Measurements from ENCODE around the gene HDHD5. TPM values are rescaled to one million over a fixed set of nuclear protein-coding genes. Genes with fewer than 3 reads are reported as not detected.

HDHD5 gene
- total and polyA plus RNA-seq, 11 donors: 31.8 to 72.1 (median 49.0) TPM

DNA sequence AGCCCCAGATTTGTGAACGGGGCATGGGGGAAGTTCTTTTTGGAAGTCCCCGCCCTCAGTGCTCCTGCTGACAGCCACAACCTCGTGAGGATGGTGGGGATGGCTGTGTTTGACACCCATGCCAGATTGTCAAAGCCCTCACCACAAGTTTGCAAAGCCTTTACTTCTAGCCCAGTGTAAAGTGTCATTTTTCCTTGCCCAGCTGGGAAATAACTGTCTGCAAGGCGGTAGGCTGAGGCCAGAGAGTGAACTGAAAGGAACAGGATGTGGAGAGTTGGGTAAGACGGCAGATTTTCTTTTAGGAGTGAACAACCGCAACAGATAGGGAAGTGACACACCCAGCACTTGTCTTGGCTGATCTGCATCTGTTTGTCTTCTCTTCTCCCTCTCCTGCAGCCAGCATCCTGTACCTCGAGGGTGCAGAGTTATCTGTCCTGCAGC, 60.7 kb downstream of the HDHD5 start:
- peaks cover 0 to 67% (median 59%) of the 10 kb centered on the region in 9 donors for H3K36me3 ChIP-seq

DNA sequence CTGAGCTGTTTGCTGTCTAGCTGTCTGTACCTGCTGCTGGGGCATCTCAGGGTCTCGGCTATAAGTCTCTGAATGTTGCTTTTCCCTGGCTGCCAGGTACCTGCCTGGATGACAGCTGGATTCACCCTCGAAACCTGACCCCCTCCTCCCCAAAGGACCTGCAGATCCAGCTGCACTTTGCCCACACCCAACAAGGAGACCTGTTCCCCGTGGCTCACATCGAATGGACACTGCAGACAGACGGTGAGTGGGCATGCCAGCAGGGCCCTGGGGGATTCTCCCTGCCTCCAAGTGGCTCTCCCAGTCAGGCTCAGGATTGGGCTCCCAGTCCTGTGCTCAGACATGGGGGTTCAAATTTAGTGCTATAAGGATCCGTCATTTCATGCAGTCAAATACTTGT, 61.4 kb downstream of the HDHD5 start:
- H3K27ac ChIP-seq: peak overlapping the region in 1 of 12 donors; percentile 85
- peaks cover 0 to 60% (median 52%) of the 10 kb centered on the region in 9 donors for H3K36me3 ChIP-seq
- intact Hi-C loops (cut with DNase I): loop anchor here in 1 of 10 donors (10.0 kb wide), 1 partner anchor 47 kb away; no protein-coding TSS in a partner anchor

More for the DNA sequence above, 60.7 kb downstream of the HDHD5 start:
- DNase-seq: no peak
- Histone ChIP-seq H3K27me3 (no peaks in the 10 kb centered on the region), H3K4me1 (peaks cover 0 to 92% (median 0%) of the 10 kb centered on the region in 12 donors), H3K27ac (peak overlapping the region in 1 of 12 donors; percentile 85), H3K9me3 (no peaks in the 10 kb centered on the region), H3K4me3 (no peak overlapping the region)
- WGBS, 4 donors: 69 to 79% (median 74%) methylated on average over 7 of the region's 7 CpGs
- intact Hi-C loops (cut with DNase I): loop anchor here in 1 of 10 donors (10.0 kb wide), 1 partner anchor 46 kb away; no protein-coding TSS in a partner anchor
- TF ChIP-seq, protein P1, sequence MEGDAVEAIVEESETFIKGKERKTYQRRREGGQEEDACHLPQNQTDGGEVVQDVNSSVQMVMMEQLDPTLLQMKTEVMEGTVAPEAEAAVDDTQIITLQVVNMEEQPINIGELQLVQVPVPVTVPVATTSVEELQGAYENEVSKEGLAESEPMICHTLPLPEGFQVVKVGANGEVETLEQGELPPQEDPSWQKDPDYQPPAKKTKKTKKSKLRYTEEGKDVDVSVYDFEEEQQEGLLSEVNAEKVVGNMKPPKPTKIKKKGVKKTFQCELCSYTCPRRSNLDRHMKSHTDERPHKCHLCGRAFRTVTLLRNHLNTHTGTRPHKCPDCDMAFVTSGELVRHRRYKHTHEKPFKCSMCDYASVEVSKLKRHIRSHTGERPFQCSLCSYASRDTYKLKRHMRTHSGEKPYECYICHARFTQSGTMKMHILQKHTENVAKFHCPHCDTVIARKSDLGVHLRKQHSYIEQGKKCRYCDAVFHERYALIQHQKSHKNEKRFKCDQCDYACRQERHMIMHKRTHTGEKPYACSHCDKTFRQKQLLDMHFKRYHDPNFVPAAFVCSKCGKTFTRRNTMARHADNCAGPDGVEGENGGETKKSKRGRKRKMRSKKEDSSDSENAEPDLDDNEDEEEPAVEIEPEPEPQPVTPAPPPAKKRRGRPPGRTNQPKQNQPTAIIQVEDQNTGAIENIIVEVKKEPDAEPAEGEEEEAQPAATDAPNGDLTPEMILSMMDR (IDR thresholded peaks at IDR 0.05): no peak
- no peak for TF ChIP-seq POLR2A (IDR thresholded peaks at IDR 0.05)
- peak in 3 of 4 donors; percentile 65 to 83 (median 71) for ATAC-seq

DNA sequence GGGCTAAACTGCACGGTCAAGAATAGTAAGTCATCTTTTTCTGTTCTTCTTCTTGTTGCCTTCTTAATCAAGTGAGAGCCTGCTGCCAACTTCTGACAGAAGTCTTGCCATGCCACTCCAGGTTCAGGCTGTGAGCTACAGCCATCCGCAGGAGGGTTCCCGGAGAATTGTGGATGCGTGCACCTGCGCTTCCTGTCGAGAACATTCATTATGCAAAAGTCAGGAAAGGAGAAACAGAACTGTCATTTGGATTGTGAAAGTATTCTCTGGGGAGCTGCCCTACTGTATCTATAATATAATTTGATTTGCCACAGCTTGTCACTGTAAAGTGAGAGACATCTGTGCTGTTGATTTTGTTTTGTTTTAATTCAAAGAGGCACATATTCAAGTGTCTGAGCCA, 62.0 kb downstream of the HDHD5 start:
- TF ChIP-seq, protein P1 (IDR thresholded peaks at IDR 0.05): no peak
- no peak for TF ChIP-seq POLR2A (IDR thresholded peaks at IDR 0.05)
- intact Hi-C loops (cut with DNase I): loop anchor here in 1 of 10 donors (10.0 kb wide), 1 partner anchor 48 kb away; no protein-coding TSS in a partner anchor
- no peak for DNase-seq
- 76 to 84% (median 78%) methylated on average over 6 of the region's 6 CpGs for WGBS, 4 donors
- Histone ChIP-seq H3K27me3 (no peaks in the 10 kb centered on the region), H3K27ac (peak overlapping the region in 1 of 12 donors; percentile 85), H3K36me3 (peaks cover 0 to 53% (median 46%) of the 10 kb centered on the region in 9 donors), H3K4me1 (peaks cover 0 to 83% (median 0%) of the 10 kb centered on the region in 12 donors), H3K9me3 (no peaks in the 10 kb centered on the region), H3K4me3 (peak overlapping the region in 1 of 12 donors; percentile 0)
- ATAC-seq: no peak

More for the DNA sequence above, 61.4 kb downstream of the HDHD5 start:
- no peaks in the 10 kb centered on the region for H3K9me3 ChIP-seq
- H3K27me3 ChIP-seq: no peaks in the 10 kb centered on the region
- TF ChIP-seq POLR2A (IDR thresholded peaks at IDR 0.05): no peak
- TF ChIP-seq, protein P1 (IDR thresholded peaks at IDR 0.05): no peak
- 88 to 94% (median 89%) methylated on average over 6 of the region's 6 CpGs for WGBS, 4 donors
- H3K4me1 ChIP-seq: peaks cover 0 to 85% (median 0%) of the 10 kb centered on the region in 12 donors
- ATAC-seq (no peak), DNase-seq (no peak)
- H3K4me3 ChIP-seq: peak overlapping the region in 1 of 12 donors; percentile 0

DNA sequence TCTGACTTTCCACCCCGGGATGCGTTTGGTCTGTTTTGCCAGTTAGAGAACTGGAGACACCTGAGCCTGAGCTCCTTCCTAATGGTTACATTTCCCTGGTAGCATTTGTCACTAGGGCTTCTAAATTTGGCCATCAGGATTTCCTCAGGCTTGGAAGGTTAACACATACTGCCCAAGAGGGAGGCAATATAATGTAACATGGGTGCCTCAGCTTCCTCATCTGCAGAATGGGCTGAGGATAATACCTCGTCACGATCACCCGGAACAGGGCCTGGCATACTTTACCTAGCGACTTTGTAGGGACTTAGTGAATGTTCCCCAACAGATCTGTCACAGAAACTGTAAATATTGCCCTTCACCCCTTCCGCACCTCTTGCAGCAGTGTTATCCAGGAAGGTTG, 63.0 kb downstream of the HDHD5 start:
- peak overlapping the region in 1 of 12 donors; percentile 13 for H3K27ac ChIP-seq
- intact Hi-C loops (cut with DNase I): loop anchor here in 1 of 10 donors (10.0 kb wide), 1 partner anchor 49 kb away; no protein-coding TSS in a partner anchor
- TF ChIP-seq, protein P1 (IDR thresholded peaks at IDR 0.05): no peak
- no peak for TF ChIP-seq POLR2A (IDR thresholded peaks at IDR 0.05)
- ATAC-seq (no peak), DNase-seq (no peak)
- no peak overlapping the region for H3K4me3 ChIP-seq
- WGBS, 4 donors: 94 to 96% (median 95%) methylated on average over 7 of the region's 7 CpGs
- no peaks in the 10 kb centered on the region for H3K9me3 ChIP-seq
- H3K4me1 ChIP-seq: peaks cover 0 to 83% (median 0%) of the 10 kb centered on the region in 12 donors
- H3K27me3 ChIP-seq: no peaks in the 10 kb centered on the region
- peaks cover 0 to 43% (median 36%) of the 10 kb centered on the region in 9 donors for H3K36me3 ChIP-seq
